Skeletal muscle satellite cell (primary cell): ENCODE results near the gene CACNA1D.

Experiments used
- H3K27me3 ChIP-seq: 2 replicates; pipeline ENCODE4 v1.7.0; 2013; ENCODE audit warnings: low read length; ENCODE audit not compliant: control insufficient read depth, insufficient read depth
- H3K36me3 ChIP-seq: 2 replicates; pipeline ENCODE4 v1.7.0; 2013; ENCODE audit warnings: mild to moderate bottlenecking, control low read depth, low read length; ENCODE audit not compliant: insufficient read depth
- H3K4me1 ChIP-seq: 2 replicates; pipeline ENCODE4 v1.7.0; 2013; ENCODE audit warnings: low read length; ENCODE audit not compliant: control insufficient read depth, insufficient read depth
- H3K4me2 ChIP-seq: 2 replicates; pipeline ENCODE4 v1.7.0; 2013; ENCODE audit warnings: mild to moderate bottlenecking, low read length
- H3K4me3 ChIP-seq: 2 replicates; pipeline ENCODE4 v1.7.0; 2013; ENCODE audit warnings: low read length
- H3K9ac ChIP-seq: 2 replicates; pipeline ENCODE4 v1.7.0; 2013; ENCODE audit warnings: mild to moderate bottlenecking, low read depth, low read length, moderate library complexity
- H3K9me3 ChIP-seq: replicated peaks from 2 replicates; pipeline ENCODE4 v1.7.0; 2013; ENCODE audit warnings: mild to moderate bottlenecking, control low read depth, low read length

The CACNA1D gene

DNA sequence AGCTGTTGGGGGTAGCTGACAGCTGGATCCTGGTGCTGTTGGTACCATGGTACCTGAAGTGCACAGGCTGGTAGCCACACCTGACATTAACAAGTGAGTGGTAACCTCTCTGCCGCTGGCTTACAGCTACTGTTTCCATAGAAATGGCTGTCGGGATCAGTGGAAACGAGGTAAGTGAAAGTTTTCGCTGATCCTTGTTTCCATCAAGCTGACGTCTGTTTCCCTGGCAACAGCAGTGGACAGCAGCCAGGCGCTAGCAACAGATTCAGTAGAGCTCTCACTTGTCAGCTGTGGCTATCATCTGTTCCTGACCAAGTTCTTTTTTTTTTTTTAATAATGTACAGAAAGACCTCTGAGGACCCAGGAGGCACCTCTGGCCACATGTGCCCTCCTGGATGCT is 185.6 kb downstream of the CACNA1D start:
- peaks cover 31% of the 10 kb centered on the region for H3K27me3 ChIP-seq
- no peak overlapping the region for H3K4me3 ChIP-seq
- H3K36me3 ChIP-seq, result no peaks in the 10 kb centered on the region
- no peaks in the 10 kb centered on the region for H3K4me1 ChIP-seq
- no peak overlapping the region for H3K4me2 ChIP-seq
- H3K9ac ChIP-seq, result no peak overlapping the region
- no peaks in the 10 kb centered on the region for H3K9me3 ChIP-seq

GRCh38 chr3:53682807-53683206 is 188.4 kb downstream of the CACNA1D start:
- Histone ChIP-seq H3K9ac (no peak overlapping the region), H3K4me1 (no peaks in the 10 kb centered on the region), H3K4me3 (no peak overlapping the region), H3K4me2 (no peak overlapping the region), H3K27me3 (peaks cover 39% of the 10 kb centered on the region), H3K9me3 (no peaks in the 10 kb centered on the region), H3K36me3 (no peaks in the 10 kb centered on the region)

DNA sequence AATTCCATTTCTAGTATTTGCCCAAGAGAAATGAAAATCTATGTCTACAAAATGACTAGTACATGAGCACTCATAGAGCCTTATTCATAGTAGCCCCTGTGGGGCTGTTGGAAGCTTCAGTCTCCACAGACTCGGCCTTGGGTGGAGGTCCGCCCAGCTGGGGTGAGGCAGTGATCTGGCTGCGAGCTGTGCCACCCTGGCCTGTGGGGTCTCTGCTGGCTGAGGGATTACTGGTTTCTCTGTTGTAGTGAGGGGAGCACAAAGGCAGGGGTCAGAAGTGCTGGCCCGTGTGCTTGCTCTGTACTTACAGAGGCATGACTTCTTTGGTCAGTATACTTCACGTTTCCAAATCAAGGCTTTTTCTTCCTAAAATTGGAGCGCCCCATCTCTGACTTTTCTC is 193.7 kb downstream of the CACNA1D start:
- Histone ChIP-seq H3K4me3 (no peak overlapping the region), H3K4me2 (no peak overlapping the region), H3K4me1 (no peaks in the 10 kb centered on the region), H3K27me3 (peaks cover 28% of the 10 kb centered on the region), H3K9me3 (no peaks in the 10 kb centered on the region), H3K9ac (no peak overlapping the region), H3K36me3 (no peaks in the 10 kb centered on the region)

DNA sequence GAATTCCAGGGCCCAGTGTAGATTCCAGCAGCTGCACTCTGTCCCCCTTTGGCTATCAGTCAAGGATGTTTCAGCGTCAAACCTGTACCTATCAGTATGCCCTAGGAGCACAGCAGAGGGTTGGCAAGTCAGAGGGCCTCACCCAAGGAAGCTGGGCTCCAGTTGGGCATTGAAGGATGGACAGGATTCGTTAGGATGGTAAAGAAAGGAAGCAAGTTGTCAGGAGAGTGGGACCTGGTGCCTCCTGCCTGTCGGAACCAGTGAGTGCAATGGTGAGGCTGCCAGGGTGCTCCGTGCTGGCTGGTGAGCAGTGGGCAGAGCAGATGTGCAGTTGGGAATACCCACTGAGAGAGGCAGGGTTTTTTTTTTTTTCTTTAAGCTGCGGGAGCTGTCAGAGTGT is 194.6 kb downstream of the CACNA1D start:
- no peak overlapping the region for H3K9ac ChIP-seq
- no peak overlapping the region for H3K4me3 ChIP-seq
- H3K4me1 ChIP-seq, result no peaks in the 10 kb centered on the region
- H3K9me3 ChIP-seq, result no peaks in the 10 kb centered on the region
- no peak overlapping the region for H3K4me2 ChIP-seq
- H3K36me3 ChIP-seq, result no peaks in the 10 kb centered on the region
- H3K27me3 ChIP-seq, result peaks cover 29% of the 10 kb centered on the region

DNA sequence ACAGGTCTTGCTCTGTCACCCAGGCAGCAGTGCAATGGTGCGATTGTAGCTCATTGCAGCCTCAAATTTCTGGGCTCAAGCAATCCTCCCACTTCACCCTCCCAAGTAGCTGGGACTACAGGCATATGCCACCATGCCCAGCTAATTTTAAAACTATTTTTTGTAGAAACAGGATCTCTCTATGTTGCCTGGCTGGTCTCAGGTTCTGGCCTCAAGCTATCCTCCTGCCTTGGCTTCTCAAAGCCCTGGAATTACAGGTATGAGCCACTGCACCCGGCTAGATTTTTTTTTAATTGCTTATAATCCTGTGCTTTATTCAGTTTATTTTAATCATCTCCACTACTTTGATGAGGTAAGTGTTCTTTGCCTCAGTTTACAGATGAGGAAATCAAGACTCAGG is 195.3 kb downstream of the CACNA1D start:
- no peaks in the 10 kb centered on the region for H3K4me1 ChIP-seq
- no peak overlapping the region for H3K4me3 ChIP-seq
- H3K27me3 ChIP-seq, result peaks cover 32% of the 10 kb centered on the region
- H3K4me2 ChIP-seq, result no peak overlapping the region
- H3K9me3 ChIP-seq, result no peaks in the 10 kb centered on the region
- no peak overlapping the region for H3K9ac ChIP-seq
- H3K36me3 ChIP-seq, result no peaks in the 10 kb centered on the region

DNA sequence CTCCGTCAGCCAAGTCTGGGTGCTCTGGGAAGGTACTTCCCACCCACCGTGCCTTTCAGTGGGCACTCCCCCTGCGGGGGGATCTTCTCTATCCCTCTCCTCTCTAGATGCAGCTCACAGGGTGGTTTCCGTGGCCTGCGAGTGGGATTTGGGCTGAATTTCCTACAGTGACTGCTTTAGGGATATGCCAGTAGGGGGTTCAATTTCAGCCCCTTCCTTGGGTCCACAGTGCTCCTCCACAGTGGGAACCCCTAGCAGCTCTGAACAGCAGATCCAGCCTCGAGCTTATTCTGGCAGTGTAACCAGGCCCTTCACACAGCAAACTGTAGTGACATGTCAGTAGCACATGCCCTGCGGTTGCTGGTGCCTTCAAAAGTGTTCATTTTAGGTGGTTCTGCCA is 196.1 kb downstream of the CACNA1D start:
- Histone ChIP-seq H3K27me3 (peaks cover 33% of the 10 kb centered on the region), H3K4me3 (no peak overlapping the region), H3K4me2 (no peak overlapping the region)

GRCh38 chr3:53691349-53691748 is 196.9 kb downstream of the CACNA1D start:
- Histone ChIP-seq H3K4me3 (no peak overlapping the region), H3K4me2 (no peak overlapping the region), H3K36me3 (no peaks in the 10 kb centered on the region), H3K27me3 (peaks cover 30% of the 10 kb centered on the region), H3K9me3 (no peaks in the 10 kb centered on the region), H3K4me1 (no peaks in the 10 kb centered on the region), H3K9ac (no peak overlapping the region)

More for the DNA sequence above, 196.1 kb downstream of the CACNA1D start:
- H3K36me3 ChIP-seq, result no peaks in the 10 kb centered on the region
- no peaks in the 10 kb centered on the region for H3K4me1 ChIP-seq
- H3K9me3 ChIP-seq, result no peaks in the 10 kb centered on the region
- no peak overlapping the region for H3K9ac ChIP-seq

GRCh38 chr3:53691885-53692284 is 197.5 kb downstream of the CACNA1D start:
- peaks cover 30% of the 10 kb centered on the region for H3K27me3 ChIP-seq

DNA sequence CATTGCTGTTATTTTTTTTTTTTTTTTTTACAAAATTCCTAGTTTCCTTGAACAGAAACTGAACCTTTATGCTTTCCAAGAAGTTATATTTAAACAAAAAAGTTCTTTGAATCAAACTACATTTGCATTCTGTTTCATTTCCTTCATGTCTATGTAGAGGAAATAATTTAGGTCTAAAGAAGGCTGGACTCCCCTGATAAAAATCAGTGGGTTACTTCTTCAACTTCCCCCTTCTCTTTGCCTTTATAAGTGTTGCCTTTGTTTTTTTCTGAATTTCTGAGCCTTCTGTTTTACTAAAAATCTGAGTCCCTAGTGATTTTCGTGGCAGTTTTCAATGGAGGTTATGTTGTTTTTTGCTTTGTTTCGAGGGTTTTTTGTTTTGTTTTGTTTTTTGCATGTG is 199.0 kb downstream of the CACNA1D start:
- H3K9me3 ChIP-seq, result no peaks in the 10 kb centered on the region
- no peak overlapping the region for H3K9ac ChIP-seq
- peaks cover 31% of the 10 kb centered on the region for H3K27me3 ChIP-seq
- H3K36me3 ChIP-seq, result no peaks in the 10 kb centered on the region
- H3K4me3 ChIP-seq, result no peak overlapping the region
- no peaks in the 10 kb centered on the region for H3K4me1 ChIP-seq
- H3K4me2 ChIP-seq, result no peak overlapping the region

More at GRCh38 chr3:53691885-53692284, 197.5 kb downstream of the CACNA1D start:
- Histone ChIP-seq H3K4me2 (no peak overlapping the region), H3K9me3 (no peaks in the 10 kb centered on the region), H3K9ac (no peak overlapping the region), H3K4me3 (no peak overlapping the region), H3K4me1 (no peaks in the 10 kb centered on the region), H3K36me3 (no peaks in the 10 kb centered on the region)

GRCh38 chr3:53694046-53694445 is 199.6 kb downstream of the CACNA1D start:
- Histone ChIP-seq H3K36me3 (no peaks in the 10 kb centered on the region), H3K4me3 (no peak overlapping the region), H3K9me3 (no peaks in the 10 kb centered on the region), H3K9ac (no peak overlapping the region), H3K4me2 (no peak overlapping the region), H3K4me1 (no peaks in the 10 kb centered on the region), H3K27me3 (peaks cover 31% of the 10 kb centered on the region)

- Histone ChIP-seq H3K4me1 (no peaks in the 10 kb centered on the region), H3K4me3 (no peak overlapping the region), H3K36me3 (no peaks in the 10 kb centered on the region), H3K4me2 (no peak overlapping the region), H3K27me3 (peaks cover 34% of the 10 kb centered on the region), H3K9me3 (no peaks in the 10 kb centered on the region), H3K9ac (no peak overlapping the region)
Measured at GRCh38 chr3:53694666-53695323, 200.4 kb downstream of the CACNA1D start.

DNA sequence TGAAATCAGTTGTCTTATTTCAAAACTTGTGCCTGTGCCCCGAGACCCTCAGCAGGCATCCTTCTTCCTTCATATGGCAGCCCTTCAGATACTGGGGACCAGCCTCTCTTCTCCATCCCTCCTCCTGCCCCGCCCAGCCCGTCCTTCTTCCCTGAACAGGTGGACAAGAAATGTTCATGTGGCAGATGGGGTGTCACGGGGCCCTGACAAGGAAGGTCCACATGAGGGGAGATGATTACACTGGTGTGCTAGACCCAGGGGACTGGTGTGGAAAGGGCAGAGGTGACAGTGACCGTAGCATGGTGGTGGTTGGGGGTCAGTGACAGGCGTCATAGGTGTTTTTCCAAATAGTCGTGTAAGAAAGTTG is 200.9 kb downstream of the CACNA1D start:
- H3K4me2 ChIP-seq, result no peak overlapping the region
- H3K36me3 ChIP-seq, result no peaks in the 10 kb centered on the region
- peaks cover 31% of the 10 kb centered on the region for H3K27me3 ChIP-seq
- H3K9ac ChIP-seq, result no peak overlapping the region
- no peak overlapping the region for H3K4me3 ChIP-seq
- H3K4me1 ChIP-seq, result no peaks in the 10 kb centered on the region
- no peaks in the 10 kb centered on the region for H3K9me3 ChIP-seq
